Stimulated activated CD8-positive, alpha-beta memory T cell treated with anti-CD3 and anti-CD28 coated beads, Interleukin-12 subunit alpha, Interleukin-12 subunit beta, amount 100 ng/mL, for 24 hours (primary cell): ENCODE measurements around the gene LBR.

Experiments
- DNase-seq: peaks from one replicate; pipeline ENCODE4 v3.0.0-alpha.2; 2020; ENCODE audit errors: extremely low read depth

Gene LBR

DNA sequence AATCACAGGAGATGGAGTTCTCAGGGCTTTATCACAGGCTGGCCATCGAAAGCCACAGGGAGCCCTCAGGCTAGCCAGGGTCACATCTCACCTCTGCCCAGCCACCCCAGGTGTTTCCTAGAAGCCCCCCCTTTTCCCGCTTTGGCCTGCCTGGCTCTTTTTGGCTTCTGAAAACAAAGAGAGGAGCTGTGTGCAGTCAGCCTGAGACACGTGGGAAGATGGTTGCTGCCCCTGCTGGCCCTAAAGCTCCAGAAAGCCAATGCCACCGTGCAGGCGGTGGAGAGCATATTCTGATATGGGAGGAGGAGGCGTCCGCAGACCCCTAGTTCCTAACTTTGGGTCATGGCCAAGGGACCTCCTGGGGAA is 18.7 kb upstream of the LBR start:
- DNase-seq, result no peak

DNA sequence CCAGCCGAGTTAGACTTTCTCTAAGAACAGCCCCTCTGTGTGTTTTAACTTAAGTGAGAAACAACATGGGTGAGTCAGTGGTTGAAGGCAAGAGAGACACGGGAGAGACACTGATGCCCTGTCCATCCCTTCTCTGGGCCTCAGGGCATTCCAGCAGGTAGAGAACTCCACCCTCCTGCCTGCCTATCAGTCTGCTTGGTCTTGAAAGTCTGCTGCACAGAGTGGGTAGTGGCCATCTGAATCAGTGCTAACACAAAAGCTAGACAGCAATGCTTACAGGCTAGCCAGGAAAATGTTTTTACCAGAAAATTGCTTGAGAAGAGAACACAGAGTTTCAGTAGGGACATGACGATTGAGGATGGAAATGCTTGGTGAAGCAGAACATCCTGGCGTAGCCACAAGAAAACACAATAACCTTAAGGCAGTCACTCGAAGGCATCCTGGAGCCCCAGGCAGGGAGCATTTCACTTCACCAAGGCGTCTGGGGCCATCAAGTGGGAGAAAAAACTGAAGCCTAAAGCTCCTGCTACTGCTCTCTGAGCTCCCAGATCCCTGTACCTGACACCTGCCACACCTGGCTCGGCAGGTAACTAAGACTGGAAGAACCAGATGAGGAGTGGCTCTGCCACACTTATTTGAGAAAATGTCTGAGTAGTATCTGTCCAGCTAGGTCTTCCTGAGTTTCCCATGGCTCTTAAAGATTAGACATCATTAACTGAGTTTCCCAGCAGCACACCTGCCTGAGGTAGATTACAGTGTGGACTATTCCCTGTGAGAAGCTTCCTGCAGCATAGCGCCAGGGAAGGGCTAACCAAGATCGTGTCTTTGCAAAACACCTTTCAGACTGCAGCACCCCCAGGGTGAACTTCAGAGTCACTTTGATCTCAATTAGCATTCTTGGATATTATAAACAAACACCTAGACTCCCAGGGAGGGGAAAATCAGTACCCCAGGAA is 18.1 kb upstream of the LBR start:
- DNase-seq, result no peak

DNA sequence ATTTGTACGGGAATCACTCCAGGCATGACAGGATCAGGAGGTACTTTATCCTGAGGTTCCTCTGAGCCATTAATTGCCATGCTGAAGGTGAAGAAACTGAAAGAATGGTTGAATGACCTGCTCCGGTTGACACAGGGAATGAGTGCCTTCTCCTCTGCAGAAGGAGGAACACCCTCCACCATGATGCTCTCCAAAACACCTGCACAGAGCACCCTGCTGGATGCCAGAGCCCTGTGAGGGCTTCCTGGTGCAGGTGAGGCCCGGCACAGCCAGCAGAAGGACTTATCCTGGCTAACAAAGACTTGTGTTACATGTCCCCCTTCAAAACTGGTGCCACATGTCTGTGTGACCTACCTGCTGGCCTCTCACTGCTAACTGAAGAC is 14.3 kb upstream of the LBR start:
- no peak for DNase-seq

DNA sequence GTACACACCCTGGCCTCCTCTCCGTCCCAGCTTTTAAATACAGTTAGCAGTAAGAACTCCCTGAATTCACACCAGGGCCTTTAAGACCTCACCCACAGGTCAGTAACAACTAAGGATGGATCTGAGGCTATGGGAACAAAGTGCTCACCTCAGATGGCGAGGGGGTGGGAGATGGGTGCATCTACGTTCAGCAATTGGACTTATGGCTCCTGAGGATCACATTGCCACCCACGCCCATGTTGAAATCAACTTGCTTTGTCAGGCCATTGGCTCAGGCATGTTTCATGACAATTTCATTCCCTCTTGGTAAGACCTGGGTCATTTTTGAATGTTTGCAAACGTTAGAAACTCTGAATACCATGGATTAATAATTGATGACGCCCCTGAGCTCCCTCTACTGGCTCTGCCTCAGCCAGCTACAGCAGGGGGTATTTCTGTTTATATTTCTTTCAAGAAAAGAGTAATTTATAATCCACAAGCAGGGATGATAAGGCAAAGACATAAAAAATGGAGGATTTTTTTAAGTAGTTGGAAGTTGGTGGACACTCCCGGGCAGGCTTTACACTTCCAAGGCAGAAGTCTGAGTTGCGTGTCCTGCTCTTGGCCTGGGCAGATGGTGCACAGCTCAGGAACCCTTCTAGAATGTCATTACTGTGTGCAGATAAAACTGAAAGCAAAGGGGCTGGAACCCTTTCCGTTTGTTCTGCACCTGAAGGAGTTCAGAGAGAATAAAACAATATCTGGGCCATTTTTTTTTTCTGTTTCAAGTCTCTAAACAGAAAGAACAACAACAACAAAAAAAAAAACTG is 13.7 kb upstream of the LBR start:
- DNase-seq, result no peak

DNA sequence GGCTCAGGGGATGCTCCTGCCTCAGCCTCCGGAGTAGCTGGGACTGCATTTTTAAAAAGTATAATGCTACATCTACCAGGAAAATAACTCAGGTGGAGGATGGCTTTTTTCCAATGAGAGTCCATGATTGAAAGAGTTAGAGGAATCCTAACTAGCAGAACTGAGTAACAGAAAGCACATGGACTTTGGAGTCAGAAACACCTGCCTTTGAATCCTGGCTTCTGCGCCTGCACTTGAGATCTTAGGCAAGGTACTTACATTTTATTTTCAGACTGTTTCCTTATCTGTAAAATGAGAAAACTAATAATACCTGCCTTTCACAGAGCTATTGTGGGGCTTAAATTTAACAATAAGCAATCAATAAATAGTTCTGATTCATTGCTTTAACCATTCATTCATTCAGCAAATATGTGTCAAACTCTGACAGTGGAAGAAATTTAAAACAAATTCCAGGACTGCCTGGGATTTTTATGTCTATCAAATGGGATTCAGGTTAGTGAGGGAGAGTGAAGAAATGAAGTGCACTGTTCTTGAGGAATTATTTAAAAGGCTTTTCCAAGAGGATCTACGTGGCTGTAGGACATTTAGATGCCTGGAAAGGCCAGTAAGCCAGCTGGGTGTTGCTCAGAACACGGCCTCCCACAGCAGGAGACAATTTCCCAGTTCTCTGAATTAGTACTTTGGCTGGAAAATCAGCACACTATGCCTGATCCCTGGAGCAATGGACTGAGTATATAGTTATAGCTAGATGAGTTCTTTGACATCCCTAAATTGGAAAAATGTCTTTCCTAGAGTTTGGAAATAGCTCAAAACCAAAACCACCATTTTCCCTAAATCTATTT is 12.8 kb upstream of the LBR start:
- no peak for DNase-seq

GRCh38 chr1:225437710-225438437 is 10.0 kb upstream of the LBR start:
- no peak for DNase-seq

DNA sequence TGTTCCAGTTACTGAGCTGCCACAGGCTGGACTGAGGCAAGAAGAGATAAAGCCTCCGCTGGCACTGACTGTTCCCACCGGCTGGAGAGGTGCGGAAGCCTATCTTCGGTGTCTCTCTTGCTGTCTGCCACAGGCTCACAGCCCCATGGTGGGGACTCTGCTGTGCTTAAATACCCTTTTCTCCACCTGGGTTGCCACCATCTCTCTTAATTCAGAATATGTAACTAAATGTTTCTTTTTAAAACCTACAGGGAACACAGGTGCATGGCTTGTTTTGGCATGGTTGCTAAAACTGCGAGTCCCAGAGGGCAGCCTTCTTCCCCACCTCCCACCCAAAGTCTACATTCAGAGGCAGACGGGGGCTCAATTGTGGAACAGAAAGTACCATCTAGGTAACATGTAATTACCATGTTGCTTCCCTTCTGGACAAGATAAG is 8.1 kb upstream of the LBR start:
- no peak for DNase-seq

DNA sequence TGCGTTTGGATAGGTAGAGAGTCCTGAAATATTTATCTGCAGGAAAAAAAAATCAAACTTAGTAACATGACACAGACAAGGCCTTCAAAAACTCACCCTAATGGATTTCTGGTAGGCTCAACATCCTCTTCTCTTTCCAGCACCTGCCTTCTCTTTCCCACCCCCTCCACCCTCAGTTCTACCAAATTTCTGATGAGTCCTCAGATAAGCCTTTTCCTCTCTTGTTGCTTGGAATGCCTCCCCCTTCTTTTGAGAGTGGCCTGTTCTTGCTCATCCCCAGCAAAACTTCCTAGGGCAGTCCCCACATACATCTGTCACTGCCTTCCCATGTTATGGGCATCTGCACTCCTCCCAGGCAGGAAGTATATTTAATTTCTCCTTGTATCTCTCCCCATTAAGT is 7.6 kb upstream of the LBR start:
- no peak for DNase-seq

DNA sequence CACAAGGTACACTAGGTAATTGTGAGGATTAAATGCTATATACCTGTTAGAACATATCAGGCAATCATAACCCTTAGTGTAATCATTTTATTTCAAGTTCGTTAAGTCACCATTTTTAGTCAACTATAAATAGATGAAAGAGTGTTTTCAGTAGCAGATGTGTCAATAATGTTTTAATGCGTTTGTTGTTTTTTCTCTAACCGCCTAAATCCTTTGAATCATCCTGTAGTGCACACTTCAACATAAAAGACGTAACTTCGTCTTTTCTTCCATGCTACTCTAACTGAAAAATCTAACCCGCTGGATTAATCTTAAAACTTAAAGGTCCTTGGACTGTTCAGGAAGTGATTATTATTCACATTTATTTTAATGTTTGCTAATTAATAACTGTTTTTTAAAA is 7.2 kb upstream of the LBR start:
- no peak for DNase-seq

DNA sequence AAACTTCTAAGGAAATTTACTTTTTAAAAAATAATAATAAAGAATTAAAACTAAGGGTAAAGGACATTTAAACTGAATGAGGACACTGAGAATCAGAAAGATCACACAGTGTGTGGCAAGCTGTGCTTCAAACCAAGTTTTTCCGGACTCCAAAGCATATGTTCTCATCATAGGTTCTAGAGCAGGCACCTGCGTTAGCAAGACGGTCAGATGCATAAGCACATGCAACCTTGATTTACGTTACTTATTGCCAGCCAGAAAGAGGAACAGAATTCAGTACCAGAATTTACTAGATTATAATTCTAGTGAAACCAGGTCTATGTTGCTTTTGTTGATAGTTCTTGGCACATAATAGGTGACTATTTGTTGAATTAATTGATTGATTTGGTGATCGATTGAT is 6.2 kb upstream of the LBR start:
- DNase-seq, result no peak

DNA sequence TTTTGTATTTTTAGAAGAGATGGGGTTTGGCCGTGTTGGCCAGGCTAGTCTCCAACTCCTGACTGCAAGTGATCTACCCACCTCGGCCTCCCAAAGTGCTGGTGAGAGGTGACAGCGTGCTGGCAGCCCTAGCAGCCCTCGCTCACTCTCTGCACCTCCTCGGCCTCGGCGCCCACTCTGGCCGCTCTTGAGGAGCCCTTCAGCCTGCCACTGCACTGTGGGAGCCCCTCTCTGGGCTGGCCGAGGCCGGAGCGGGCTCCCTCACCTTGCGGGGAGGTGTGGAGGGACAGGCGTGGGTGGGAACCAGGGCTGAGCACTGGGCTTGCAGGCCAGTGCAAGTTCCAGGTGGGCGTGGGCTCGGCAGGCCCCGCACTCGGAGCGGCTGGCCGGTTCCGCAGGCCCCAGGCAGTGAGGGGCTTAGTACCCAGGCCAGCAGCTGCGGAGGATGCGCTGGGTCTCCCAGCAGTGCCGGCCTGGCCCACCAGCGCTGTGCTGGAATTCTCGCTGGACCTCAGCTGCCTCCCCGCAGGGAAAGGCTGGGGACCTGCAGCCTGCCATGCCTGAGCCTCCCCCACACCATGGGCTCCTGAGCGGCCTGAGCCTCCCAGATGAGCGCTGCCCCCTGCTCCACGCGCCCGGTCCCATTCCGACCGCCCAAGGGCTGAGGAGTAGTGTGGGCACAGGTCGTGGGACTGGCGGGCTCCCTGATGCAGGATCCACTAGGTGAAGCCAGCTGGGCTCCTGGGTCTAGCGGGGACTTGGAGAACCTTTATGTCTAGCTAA is 3.4 kb upstream of the LBR start:
- DNase-seq, result no peak

GRCh38 chr1:225430301-225430700 is 2.5 kb upstream of the LBR start:
- DNase-seq, result no peak

GRCh38 chr1:225428881-225429455 is 1.1 kb upstream of the LBR start:
- no peak for DNase-seq

DNA sequence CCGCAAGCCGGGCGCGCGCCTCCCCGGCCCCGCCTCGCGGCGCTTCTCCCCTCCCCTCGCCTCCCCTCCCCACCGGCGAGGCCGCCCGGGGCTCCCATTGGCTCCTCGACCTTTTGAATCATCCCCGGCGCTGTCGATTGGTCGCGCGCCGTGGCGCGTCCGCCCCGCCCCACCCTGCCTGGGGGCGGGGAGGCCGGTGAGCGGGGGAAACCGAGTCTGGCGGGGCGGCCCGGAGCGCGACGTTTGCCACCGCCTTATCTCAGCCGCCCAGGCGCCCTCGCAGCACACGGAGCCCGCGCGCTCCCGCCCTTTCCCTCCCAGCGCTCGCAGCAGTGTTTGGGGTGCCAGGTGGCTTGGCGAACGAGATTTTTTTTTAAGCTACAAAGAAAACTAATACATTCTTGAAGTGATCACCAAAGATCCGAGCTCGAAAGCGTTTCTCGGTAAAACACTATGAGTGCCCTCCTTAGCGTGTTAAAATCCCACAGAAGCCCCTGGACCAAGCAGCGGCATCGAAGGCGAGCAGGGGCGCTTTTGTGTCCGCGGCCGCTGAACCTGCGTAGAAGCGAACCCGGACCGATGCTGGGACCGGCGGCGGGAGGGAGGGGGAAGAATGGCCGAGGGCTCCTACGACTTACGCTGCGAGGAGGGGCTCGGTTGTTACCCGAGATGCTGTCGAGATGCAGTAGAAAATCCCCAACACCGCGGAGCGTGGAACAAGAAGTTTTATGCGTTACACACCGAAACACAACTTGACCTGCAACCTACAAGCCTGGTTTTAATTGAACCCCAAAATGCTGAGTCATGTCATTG is 436 bp upstream of the LBR start:
- peak; percentile 70 for DNase-seq

DNA sequence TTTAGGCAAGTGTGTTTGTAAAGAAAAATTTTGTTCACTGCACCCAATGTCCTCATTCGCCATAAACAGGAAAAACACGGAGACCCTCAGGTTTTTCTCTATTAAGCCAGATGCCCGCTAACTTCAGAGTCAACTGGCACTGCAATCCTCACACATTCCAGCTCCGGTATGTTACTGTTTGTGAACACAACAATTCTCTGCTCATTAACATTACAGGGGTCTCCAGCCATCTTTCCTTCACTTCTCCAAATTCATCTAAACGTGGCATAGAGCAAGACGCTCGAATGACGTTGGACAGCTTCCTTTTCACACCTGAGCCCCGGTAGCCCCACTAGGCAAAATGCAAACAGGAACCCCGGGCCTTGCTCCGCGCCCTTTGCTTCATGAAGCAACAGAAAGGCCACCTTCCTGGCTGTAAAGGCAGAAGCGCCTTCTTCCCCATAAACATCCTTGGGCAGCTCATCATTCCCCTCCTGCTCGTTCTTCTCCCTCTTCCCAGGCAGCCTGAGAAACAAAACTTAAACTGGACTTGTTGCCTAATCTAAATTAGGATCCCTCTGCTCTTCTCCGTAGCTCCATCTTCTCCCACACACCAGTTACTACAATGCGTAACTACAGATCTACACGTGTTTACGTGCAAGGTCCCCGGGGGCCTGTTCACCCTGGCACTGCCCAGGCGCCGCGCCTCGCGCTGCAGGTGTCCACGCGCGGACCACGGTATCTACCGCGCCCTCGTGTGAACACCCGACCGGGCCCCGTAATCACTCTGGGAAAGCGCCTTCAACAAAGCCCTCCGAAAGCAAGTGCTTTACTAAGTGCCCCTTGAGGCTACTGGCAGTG is 1.2 kb downstream of the LBR start:
- DNase-seq, result no peak

- no peak for DNase-seq
Observed at GRCh38 chr1:225425201-225425786, 2.5 kb downstream of the LBR start.

- DNase-seq, result no peak
Observed at GRCh38 chr1:225424562-225425200, 3.2 kb downstream of the LBR start.

GRCh38 chr1:225423518-225423855 is 4.4 kb downstream of the LBR start:
- no peak for DNase-seq
